Liver (tissue), 9 donors: Measurements from ENCODE around the gene PTPRD. TPM values are rescaled to one million over a fixed set of nuclear protein-coding genes. Genes with fewer than 3 reads are reported as not detected.

Source experiments
- DNase-seq: peaks from one replicate; pipeline ENCODE4 v3.0.0-alpha.2; 2017; ENCODE audit warnings: low spot score
- H3K27ac ChIP-seq, 2 donors: one replicate each; pipeline ENCODE4 v1.7.0; 2013; ENCODE audit warnings: inconsistent platforms in 2 of 2, low read length in 2 of 2, control low read depth in 1 of 2, low read depth in 1 of 2, mild to moderate bottlenecking in 1 of 2
- H3K27me3 ChIP-seq, 4 donors: one replicate each; pipeline versions ENCODE4 v1.6.1 to v1.7.0; 2013; ENCODE audit warnings: low read length in 3 of 4, inconsistent platforms in 1 of 4, mild to moderate bottlenecking in 1 of 4, moderate library complexity in 1 of 4; ENCODE audit not compliant: control insufficient read depth in 4 of 4, insufficient read depth in 4 of 4
- H3K36me3 ChIP-seq, 4 donors: one replicate each; pipeline versions ENCODE4 v1.6.1 to v1.7.0; 2013; ENCODE audit warnings: low read length in 3 of 4, mild to moderate bottlenecking in 3 of 4, low read depth in 1 of 4, moderate library complexity in 1 of 4; ENCODE audit not compliant: control insufficient read depth in 4 of 4, insufficient read depth in 3 of 4
- H3K4me1 ChIP-seq, 4 donors: one replicate each; pipeline versions ENCODE4 v1.6.1 to v1.7.0; 2013; ENCODE audit warnings: low read length in 3 of 4, mild to moderate bottlenecking in 3 of 4, moderate library complexity in 1 of 4; ENCODE audit not compliant: control insufficient read depth in 4 of 4, insufficient read depth in 4 of 4
- H3K4me3 ChIP-seq, 3 donors: one replicate each; pipeline versions ENCODE4 v1.6.1 to v1.7.0; 2013; ENCODE audit warnings: low read length in 3 of 3, control low read depth in 1 of 3, low read depth in 1 of 3, mild to moderate bottlenecking in 1 of 3
- H3K9ac ChIP-seq, 2 donors: one replicate each; pipeline ENCODE4 v1.7.0; 2013; ENCODE audit warnings: low read length in 2 of 2, mild to moderate bottlenecking in 2 of 2, moderate library complexity in 2 of 2, control low read depth in 1 of 2, low read depth in 1 of 2
- H3K9me3 ChIP-seq, 4 donors: one replicate each; pipeline versions ENCODE4 v1.6.1 to v1.7.0; 2013; ENCODE audit warnings: low read length in 3 of 4; ENCODE audit not compliant: control insufficient read depth in 4 of 4
- ATF3 ChIP-seq: IDR thresholded peaks from 2 replicates; pipeline ENCODE4 v1.6.1; 2016; ENCODE audit warnings: antibody characterized with exemption
- CTCF ChIP-seq: fragments of 150-350 bp; IDR thresholded peaks from 2 replicates; pipeline ENCODE4 v1.5.1; 2017; ENCODE audit warnings: improper control_type of control experiment, low read depth, low read length; ENCODE audit not compliant: missing input control
- FOXA2 ChIP-seq: IDR thresholded peaks from 2 replicates; pipeline ENCODE4 v1.6.1; 2016; ENCODE audit warnings: antibody characterized with exemption
- HNF4A ChIP-seq, 2 donors: conservative IDR thresholded peaks; 2 replicates each; pipeline ENCODE4 v1.6.1; 2016; ENCODE audit warnings: antibody characterized with exemption in 2 of 2, mild to moderate bottlenecking in 2 of 2
- HNF4G ChIP-seq: IDR thresholded peaks from 2 replicates; pipeline ENCODE4 v1.6.1; 2016; ENCODE audit warnings: antibody characterized with exemption
- JUND ChIP-seq, 2 donors: IDR thresholded peaks; 2 replicates each; pipeline ENCODE4 v1.6.1; 2016; ENCODE audit warnings: antibody characterized with exemption in 2 of 2
- NR2F2 ChIP-seq: IDR thresholded peaks from 2 replicates; pipeline ENCODE4 v1.6.1; 2016; ENCODE audit warnings: antibody characterized with exemption
- RAD21 ChIP-seq, 2 donors: IDR thresholded peaks; 2 replicates each; pipeline ENCODE4 v1.6.1; 2016; ENCODE audit warnings: antibody characterized with exemption in 2 of 2, mild to moderate bottlenecking in 2 of 2
- RXRA ChIP-seq, 2 donors: IDR thresholded peaks; 2 replicates each; pipeline ENCODE4 v1.6.1; 2017 to 2018; ENCODE audit warnings: antibody characterized with exemption in 2 of 2, mild to moderate bottlenecking in 1 of 2
- SP1 ChIP-seq: IDR thresholded peaks from 2 replicates; pipeline ENCODE4 v1.6.1; 2018; ENCODE audit warnings: antibody characterized with exemption, mild to moderate bottlenecking
- TAF1 ChIP-seq: conservative IDR thresholded peaks from 2 replicates; pipeline ENCODE4 v1.6.1; 2016; ENCODE audit warnings: antibody characterized with exemption, mild to moderate bottlenecking
- YY1 ChIP-seq: IDR thresholded peaks from 2 replicates; pipeline ENCODE4 v1.6.1; 2016; ENCODE audit warnings: antibody characterized with exemption, mild to moderate bottlenecking
- ZBTB33 ChIP-seq: IDR thresholded peaks from 2 replicates; pipeline ENCODE4 v1.6.1; 2016; ENCODE audit warnings: antibody characterized with exemption
- WGBS: extraction: QIAGEN DNeasy Blood & Tissue Kit; methylation state at CpG from one replicate; pipeline ENCODE4 v1.1.7; 2013; 5-methylcytosine and 5-hydroxymethylcytosine counted together
- polyA plus RNA-seq, 2 donors: library from polyadenylated mRNA; stranded (reverse) in 1 of 2; unstranded in 1 of 2; fragments of 200-250 nt in 1 of 2; fragments of >200 nt in 1 of 2; fragmentation: Nextera tagmentation in 1 of 2; extraction: Ambion mirVana in 1 of 2; gene quantifications; one replicate each; pipeline versions ENCODE4 v1.2.1 to v1.2.3, GENCODE V29; 2013 to 2015
- total RNA-seq, 2 donors: library from RNA; depleted of rRNA; stranded (reverse); fragments of >200 nt; gene quantifications; one replicate each; pipeline ENCODE4 v1.2.3, GENCODE V29; 2014
- TF ChIP-seq, protein P1 (sequence below): IDR thresholded peaks from 2 replicates; pipeline ENCODE4 v1.6.1; 2016; ENCODE audit warnings: antibody characterized with exemption
- donor health status: healthy.
- donor health status: healthy.
- donor health status: healthy.
- donor health status: healthy.
- donor health status: healthy.

Gene PTPRD
- total and polyA plus RNA-seq, 4 donors, result 0.78 to 34.2 (median 4.7) TPM

DNA sequence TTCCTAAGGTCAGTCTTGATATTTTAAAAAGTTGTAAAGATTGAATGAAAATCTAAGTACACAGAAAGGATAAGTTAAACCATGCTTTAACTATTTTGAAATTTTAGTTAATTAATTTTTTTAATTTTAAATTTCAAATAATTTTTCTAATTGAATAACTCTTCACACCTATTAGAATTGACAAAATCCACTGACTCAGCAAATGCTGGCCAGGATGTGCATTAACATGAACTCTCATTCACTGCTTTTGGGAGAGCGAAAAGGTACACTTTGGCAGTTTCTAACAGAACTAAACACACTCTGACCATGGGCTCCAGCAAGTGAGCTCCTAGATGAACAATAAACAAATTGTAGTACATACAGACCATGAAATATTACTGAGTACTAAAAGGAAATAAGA lies 209.5 kb downstream of the PTPRD start:
- Histone ChIP-seq H3K27me3 (no peaks in the 10 kb centered on the region), H3K4me1 (no peaks in the 10 kb centered on the region), H3K9me3 (no peaks in the 10 kb centered on the region), H3K9ac (no peak overlapping the region), H3K36me3 (no peaks in the 10 kb centered on the region), H3K27ac (no peak overlapping the region), H3K4me3 (no peak overlapping the region)
- WGBS, result 86% methylated on average over 1 of the region's 1 CpG
- no peak for TF ChIP-seq RAD21 (IDR thresholded peaks at IDR 0.05)
- TF ChIP-seq YY1, result no peak
- no peak for TF ChIP-seq HNF4G
- no peak for DNase-seq

DNA sequence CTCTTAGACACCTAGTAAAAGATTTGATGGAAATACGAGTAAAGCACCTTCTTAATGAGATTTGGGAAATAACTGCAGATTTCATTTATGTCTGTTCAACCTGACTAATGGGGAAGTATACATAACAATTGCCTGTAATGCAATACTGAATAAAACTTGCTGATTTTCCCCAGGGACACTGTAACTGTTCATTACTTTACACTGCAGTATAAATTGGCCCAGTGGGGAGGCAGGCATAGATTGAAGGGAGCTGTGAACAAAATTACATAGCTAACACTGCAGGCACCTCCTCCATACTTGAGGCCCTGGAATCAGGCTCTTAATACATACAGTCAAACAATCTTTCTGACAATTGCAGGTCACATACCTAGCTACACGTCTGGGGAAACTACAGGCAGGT lies 216.2 kb downstream of the PTPRD start:
- H3K9me3 ChIP-seq, result no peaks in the 10 kb centered on the region
- 39% methylated on average over 2 of the region's 2 CpGs for WGBS

GRCh38 chr9:10387282-10387681 lies 225.5 kb downstream of the PTPRD start:
- no peaks in the 10 kb centered on the region for H3K4me1 ChIP-seq
- no peaks in the 10 kb centered on the region for H3K9me3 ChIP-seq
- no peaks in the 10 kb centered on the region for H3K36me3 ChIP-seq
- peaks cover 0 to 5% (median 0%) of the 10 kb centered on the region in 4 donors for H3K27me3 ChIP-seq
- no peak overlapping the region for H3K27ac ChIP-seq
- 82% methylated on average over 1 of the region's 1 CpG for WGBS
- no peak overlapping the region for H3K9ac ChIP-seq
- no peak overlapping the region for H3K4me3 ChIP-seq
- no peak for DNase-seq
- TF ChIP-seq JUND (IDR thresholded peaks at IDR 0.05) (no peak), CTCF (no peak), NR2F2 (no peak), TAF1 (no peak), ATF3 (no peak), HNF4G (no peak), RXRA (IDR thresholded peaks at IDR 0.05) (no peak), HNF4A (conservative IDR thresholded peaks at IDR 0.05) (no peak), FOXA2 (no peak), YY1 (no peak), RAD21 (IDR thresholded peaks at IDR 0.05) (no peak), SP1 (no peak)
- TF ChIP-seq, protein P1, sequence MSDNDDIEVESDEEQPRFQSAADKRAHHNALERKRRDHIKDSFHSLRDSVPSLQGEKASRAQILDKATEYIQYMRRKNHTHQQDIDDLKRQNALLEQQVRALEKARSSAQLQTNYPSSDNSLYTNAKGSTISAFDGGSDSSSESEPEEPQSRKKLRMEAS, result no peak

More for the DNA sequence above, 216.2 kb downstream of the PTPRD start:
- no peak for TF ChIP-seq JUND (IDR thresholded peaks at IDR 0.05)
- TF ChIP-seq CTCF, result no peak
- TF ChIP-seq ZBTB33, result no peak
- Histone ChIP-seq H3K9ac (no peak overlapping the region), H3K27ac (no peak overlapping the region), H3K27me3 (no peaks in the 10 kb centered on the region), H3K4me1 (no peaks in the 10 kb centered on the region), H3K4me3 (no peak overlapping the region), H3K36me3 (no peaks in the 10 kb centered on the region)
- DNase-seq, result no peak
